Measurements from ENCODE around the gene PALM.
"Not testable (repeated sequence)": the region's sequence is repeated elsewhere in the genome, so short reads cannot be mapped to it uniquely, and the experiment has no call there.

Gene PALM

DNA sequence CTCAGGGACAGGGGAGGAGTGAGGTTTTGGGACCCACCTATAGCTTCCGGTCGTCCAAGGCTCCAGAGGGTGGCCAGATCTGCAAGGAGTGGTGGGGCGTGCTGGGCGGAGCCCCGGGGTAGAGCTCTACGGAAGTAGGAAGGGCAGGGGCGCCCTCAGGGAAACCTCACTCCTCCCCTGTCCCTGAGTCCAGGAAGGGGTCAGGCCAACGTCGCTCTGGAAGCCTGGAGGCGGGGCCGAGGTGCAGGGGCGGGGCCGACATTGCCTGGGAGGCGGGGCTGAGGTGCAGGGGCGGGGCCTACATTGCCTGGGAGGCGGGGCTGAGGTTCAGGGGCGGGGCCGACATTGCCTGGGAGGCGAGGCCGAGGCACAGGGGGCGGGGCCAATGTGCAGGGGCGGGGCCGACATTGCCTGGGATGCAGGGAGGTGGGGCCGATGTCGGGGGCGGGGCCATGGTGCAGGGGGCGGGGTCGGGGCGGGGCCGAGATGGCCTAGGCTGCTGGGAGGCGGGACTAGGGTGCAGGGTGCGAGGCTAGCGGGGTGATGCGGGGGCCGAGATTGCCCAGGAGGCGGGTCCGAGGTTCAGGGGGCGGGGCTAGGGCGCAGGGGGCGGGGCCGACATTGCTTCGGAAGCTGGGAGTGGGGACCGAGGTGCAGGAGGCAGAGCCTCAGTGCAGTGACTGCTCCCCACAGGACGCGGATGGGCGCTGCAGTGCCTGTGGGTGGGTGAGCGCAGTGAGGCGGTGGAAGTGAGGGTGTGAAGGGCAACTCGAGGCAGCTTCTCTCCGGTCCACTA, 4.9 kb upstream of the PALM start:
- DNase-seq (ENCODE audit: low read depth in 3 of 3, low spot score in 1 of 3): peak in 1 of 3 donors; percentile 54

DNA sequence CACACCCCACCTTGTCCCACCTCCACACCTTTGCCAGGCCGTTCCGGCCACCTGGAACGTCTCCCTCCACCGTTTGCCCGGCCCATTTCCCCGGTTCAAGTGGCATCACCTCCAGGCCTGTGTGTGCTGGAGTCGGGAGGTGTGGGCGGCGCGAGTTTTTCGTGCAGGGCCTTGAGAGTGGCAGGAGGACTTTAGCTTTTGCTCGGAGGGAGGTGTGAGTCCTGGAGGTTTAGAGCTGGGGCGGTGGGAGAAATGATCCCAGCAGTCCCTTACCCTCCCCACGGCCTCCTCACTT, 4.3 kb upstream of the PALM start:
- DNase-seq (ENCODE audit: low read depth in 3 of 3, low spot score in 1 of 3): no peak

DNA sequence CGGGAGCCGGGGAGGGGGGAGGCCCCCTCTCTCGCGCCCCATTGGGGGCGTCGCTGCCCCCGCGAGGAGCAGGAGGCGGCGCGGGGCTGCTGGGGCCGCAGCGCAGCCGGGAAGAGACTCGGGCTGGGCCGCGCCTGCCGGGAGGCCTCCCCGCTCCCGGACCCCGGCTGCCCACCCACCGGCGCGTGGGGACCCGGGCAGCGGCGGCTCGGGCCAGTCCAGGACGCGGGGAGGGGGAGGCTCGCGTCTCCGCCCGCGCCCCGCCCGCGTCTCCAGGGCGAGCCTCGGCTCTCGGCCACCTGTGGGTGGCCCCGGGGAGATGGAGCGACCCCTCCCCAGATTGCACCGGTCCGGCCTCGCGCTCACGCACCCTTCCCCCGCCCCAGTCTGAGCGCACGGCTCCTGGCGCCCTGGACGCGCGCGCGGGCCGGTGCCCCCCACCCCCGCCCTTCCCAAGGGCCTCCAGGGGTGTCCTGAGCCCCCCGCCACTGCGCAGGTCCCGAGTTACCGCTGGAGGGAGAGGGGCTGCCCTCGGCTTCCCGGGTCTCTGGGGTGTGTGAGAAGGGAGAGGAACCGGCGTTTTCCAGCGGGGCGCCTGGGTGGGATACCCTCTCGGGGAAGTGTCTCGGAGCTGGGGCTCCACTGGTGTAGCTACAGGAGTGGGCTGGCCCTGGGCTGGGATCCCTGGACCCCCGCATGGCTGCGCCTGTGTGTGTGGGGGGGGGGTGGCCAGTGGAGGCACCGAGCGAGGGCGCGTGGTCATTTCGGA, 645 bp downstream of the PALM start:
- no peak for DNase-seq (ENCODE audit: low read depth in 3 of 3, low spot score in 1 of 3)

DNA sequence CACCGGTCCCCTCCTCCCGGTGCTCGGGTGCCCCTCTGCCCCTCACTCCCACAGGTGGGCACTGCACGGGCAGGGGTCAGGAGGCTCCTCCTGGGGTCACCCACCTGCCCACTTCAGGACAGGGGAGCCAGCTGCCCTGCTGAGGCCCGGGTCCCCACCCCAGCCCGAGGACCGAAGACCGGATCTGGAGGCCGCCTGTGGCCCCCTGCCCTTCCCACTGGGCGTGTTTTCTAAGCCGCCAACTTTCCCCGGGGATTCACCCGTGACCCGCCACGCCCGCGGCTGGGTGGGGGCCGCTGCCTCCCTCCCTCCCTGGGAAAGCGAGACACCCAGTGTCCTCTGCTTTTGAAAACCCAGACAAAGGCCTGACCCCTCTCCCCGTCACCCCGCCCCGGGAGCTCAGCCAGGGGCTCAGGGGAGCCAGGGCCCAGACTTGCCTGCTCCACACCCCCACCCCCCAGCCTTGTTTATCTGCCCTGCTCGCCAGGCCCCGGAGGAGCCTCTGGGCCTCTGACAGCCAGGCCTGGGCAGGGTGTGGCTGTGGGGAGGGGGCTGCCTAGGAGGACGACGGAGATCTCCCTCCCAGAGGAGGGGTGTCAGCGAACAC, 1.3 kb downstream of the PALM start:
- no peak for DNase-seq (ENCODE audit: low read depth in 3 of 3, low spot score in 1 of 3)

DNA sequence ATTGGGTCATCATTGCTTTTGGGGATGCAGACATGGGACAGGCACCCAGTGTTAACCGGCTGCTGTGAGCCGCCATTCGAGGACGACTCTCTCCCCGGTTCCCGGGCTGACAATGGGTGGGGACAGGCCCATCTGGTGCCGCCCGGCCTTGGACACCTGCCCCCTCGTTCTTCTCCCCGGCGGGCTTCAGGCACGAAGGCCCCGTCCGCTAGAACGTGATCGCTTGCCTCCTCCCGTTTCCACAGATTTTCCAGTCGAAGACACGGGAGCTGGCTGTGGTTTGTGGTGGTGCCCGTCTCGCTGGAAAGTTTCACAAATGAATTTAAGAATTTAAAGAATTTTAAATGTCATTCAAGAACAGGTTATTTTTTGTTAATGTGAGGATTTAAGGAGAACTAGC, 2.0 kb downstream of the PALM start:
- no peak for DNase-seq (ENCODE audit: low read depth in 3 of 3, low spot score in 1 of 3)

DNA sequence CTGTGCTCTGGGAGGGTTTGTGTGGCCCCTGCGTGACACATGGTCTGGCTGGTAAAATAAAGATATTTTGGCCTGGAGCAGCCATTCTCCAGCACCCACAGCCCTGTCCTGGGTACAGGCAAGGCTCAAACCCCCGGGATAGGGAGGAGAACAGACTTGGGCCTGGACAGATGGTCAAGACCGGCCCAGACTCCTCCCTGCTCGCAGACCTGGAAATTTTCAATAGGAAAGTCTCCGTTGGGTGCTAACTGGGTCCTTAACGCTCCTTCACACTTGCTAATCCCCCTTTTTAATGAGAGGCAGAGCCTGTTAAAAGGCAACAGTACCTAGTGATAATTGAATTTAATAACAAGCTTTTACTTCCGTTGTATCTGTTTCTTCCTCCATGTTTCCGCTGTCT, 2.5 kb downstream of the PALM start:
- no peak for DNase-seq (ENCODE audit: low read depth in 3 of 3, low spot score in 1 of 3)

DNA sequence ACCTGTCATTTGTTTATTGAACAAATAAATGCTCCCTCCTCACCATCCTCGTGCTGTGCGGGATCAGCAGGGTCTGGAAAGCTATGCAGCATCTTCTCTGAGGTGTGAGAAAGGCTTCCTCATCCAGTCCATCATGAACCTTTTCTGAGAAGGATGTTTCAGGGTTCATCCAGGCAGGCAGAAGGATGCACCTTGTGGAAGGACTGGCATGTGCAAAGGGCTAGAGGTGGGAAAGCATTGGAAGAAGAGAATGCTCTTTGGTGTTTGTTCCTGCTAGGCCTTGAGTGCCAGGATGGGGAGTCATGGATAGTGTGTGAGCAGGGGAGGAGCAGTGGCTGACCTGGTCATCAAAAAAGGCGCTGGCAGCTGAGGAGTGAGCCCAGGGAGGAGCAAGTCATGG, 6.6 kb downstream of the PALM start:
- DNase-seq (ENCODE audit: low read depth in 3 of 3, low spot score in 1 of 3): no peak

DNA sequence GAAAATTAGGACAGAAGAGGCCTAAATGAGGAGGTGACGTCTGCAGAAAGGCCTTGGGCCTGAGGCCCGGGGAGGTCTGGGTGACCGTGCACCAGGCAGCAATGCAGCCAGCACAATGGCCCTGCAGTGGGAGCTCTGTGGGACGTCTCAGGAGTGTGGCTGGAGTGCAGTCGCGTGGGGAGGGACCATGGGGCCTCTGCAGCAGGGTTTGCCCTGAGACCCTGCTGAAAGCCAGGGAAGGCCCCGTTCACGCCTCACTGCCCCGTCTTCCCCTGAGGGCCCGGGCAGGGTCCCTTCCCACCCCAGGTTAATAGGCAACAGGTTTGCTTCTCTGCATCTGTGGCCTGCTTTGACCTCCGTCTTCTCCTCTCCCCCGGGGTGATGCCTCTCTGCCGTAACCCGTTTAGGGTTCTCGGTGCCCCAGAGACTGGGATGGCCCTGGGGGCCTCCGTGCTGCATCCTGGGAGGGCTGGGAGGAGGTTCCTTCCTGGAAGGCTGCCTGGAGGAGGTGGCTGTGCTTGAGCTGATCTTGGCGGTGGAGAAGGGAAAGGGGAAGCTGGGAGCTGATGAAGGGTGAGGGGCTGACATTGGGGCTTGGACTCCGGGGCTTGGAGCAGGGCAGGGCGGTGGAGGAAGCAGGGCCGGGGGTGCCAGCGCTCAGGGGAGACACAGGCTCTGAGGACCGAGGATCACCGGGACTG, 9.7 kb downstream of the PALM start:
- no peak for DNase-seq (ENCODE audit: low read depth in 3 of 3, low spot score in 1 of 3)

DNA sequence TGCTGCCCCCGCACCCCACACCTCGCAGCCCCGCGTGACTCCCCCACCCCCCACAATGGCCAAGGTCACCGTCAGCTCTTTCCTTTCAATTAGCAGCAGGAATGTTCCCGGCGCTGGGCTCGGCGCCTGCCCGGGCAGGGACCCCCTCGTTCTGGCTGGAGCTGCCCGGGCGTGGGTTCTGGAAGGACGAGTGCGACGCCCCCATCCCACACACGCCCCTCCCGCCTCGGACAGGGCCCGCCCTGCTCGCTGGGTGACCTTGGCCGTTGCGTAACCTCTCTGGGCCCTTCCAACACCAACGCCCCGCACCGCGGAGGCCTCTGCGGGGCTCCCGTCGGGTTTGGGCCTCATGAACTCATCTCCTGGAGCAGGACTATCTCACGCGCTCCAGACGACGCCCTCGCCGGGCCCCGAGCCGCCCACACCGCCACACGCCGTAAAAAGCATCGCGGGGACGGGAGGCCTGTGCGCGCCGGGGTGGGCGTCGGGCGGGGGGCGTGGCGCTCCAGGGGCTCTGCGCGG, 10.3 kb downstream of the PALM start:
- no peak for DNase-seq (ENCODE audit: low read depth in 3 of 3, low spot score in 1 of 3)

DNA sequence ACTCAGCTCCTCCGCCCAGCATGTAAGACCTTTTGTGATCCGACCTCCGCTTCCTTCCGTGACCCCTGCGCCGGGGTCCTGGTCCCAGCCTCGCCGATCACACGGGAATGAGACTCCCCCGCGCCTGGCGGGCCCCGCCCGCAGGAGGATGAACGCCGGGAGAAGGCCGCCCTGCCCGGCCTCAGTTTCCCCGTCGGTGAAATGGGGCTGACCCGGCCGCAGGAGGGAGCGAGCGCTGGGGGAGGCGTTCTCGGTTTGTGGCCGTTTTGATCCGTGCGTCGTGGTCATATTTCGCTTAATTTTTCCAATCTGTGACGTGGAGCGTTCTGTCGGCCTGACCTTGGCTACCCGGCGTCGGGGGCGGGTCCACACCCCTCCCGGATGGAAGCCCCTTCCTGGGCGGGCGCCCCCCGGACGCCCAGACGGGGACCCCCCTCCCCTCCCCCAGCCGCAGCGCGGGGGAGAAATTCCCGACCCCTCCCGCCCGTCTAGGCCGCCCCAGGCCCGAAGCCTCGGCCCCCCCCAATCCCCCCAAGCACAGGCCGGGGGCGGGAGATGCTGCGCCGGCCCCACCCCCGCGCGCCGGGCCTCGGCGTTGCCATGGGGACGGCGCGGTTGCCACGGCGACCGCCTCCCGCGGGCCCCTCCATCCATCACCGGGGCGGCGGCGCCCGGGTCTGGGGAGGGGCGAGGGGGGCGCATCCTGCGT, 11.1 kb downstream of the PALM start:
- DNase-seq (ENCODE audit: low read depth in 3 of 3, low spot score in 1 of 3): no peak

DNA sequence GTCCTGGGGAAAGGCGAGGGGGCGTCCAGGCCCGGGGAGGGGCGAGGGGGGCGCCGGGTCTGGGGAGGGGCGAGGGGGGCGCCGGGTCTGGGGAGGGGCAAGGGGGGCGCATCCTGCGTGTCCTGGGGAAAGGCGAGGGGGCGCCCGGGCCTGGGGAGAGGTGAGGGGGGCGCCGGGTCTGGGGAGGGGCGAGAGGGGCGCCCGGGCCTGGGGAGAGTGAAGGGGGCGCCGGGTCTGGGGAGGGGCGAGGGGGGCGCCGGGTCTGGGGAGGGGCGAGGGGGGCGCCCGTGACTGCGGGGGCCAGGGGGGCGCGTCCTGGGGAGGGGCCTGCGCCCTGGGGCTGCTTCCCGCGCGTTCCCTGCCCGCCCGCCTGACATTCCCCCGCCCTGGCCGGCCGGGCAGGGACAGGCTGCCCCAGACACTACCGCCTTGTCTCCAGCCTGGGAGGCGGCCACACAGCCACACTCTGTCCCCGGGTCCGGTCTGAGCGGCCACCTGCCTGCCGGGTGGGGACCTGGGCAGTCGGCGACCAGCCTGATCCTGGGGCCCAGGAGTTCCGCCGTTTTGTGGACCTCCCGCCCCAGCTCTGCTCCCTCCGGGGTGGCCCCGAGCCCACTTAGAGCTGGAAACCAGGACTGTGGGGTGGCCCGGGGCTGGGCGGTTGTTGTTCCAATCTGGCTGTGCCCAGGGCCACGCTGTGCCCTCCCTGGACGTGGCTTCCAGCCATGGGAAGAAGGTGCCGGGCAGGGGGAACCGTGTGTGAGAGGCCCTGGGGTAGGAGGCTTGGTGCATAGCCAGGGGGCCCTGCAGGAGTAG, 11.8 kb downstream of the PALM start:
- no peak for DNase-seq (ENCODE audit: low read depth in 3 of 3, low spot score in 1 of 3)

DNA sequence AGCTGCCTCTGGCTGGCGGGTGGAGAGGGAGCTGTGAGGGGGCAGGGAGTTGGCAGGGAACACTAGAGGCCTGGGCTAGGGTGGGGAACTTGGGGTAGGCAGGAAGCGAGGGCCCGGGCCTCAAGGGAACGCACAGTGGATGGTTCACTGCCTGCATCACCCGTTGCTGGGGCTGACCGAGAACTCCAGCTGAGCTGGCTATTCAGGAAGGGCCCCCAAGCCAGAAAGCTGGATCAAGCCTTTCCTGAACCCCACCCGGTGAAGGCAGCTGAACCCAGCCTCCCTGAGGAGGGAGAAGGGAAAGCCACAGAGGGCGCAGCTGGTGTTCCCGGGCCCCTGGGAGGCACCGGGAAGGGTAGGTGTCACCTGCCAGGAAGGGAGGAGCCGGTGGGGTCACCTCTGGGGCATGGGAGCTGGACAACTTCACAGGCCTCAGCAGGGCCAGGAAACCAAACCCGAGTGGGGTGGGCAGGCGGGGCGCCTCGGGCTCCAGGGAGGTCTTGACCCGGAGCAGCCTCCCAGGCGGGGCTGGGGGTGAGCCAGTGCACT, 13.9 kb downstream of the PALM start:
- DNase-seq (ENCODE audit: low read depth in 3 of 3, low spot score in 1 of 3): no peak

DNA sequence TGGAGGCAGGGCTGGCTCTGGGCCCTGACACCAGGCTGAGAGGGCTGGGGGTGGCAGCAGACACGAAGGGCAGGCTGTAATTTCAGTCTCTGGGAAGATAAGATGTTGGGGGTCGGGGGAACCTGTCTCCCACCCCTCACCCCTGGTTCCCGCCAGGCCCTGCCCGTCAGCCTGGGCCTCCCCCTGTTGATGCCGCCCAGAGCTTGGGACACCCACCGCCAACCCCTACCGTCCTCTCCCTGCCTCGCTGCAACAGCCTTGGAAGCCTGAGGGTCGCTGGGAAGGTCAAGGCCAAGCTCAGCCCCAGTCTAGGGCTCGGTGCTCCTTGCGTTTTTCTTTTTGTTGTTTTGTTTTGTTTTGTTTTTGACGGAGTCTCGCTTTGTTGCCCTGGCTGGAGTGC, 14.5 kb downstream of the PALM start:
- no peak for DNase-seq (ENCODE audit: low read depth in 3 of 3, low spot score in 1 of 3)

DNA sequence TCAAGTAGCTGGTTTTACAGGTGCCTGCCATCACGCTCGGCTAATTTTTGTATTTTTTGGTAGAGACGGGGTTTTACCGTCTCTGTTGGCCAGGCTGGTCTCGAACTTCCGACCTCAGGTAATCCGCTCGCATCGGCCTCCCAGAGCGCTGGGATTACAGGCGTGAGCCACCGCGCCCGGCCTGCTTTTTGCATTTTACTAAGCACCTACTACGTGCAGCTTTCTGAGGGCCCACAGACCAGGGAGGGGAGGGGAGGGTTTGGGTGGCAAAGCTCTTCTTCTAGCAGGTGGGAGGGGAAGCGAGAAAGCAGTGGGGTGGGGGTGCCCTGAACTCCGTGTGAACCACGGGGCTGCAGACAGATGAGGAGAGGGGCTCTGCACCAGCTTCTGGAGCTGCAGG, 15.0 kb downstream of the PALM start:
- DNase-seq (ENCODE audit: low read depth in 3 of 3, low spot score in 1 of 3): no peak

DNA sequence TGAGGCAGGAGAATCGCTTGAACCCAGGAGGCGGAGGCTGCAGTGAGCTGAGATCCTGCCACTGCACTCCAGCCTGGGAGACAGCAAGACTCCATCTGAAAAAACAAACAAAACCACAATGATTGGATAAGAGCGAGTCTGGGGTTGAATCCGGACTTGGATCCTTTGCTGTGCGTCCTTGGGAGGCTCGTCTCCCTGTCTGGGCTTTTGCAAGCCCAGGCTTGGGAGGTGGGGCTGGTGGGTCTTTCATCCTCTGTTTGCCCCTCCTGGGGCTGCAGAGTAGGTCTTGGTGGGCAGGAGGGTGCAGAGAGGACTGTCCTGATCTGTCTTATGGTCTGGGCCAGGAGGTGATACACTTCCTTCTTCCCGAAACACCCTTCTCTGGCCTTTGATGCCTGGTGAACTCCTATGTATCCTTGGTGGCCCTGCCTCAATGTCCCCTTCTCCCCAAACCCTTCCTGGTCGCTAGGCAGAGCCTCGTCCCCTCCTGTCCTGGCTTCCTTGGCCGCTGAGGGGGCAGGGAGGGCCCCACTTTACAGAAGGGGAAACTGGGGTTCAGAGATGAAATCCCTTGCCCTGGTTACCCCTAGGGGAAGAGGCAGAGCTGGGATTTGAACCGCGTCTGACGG, 16.8 kb downstream of the PALM start:
- DNase-seq (ENCODE audit: low read depth in 3 of 3, low spot score in 1 of 3): no peak

DNA sequence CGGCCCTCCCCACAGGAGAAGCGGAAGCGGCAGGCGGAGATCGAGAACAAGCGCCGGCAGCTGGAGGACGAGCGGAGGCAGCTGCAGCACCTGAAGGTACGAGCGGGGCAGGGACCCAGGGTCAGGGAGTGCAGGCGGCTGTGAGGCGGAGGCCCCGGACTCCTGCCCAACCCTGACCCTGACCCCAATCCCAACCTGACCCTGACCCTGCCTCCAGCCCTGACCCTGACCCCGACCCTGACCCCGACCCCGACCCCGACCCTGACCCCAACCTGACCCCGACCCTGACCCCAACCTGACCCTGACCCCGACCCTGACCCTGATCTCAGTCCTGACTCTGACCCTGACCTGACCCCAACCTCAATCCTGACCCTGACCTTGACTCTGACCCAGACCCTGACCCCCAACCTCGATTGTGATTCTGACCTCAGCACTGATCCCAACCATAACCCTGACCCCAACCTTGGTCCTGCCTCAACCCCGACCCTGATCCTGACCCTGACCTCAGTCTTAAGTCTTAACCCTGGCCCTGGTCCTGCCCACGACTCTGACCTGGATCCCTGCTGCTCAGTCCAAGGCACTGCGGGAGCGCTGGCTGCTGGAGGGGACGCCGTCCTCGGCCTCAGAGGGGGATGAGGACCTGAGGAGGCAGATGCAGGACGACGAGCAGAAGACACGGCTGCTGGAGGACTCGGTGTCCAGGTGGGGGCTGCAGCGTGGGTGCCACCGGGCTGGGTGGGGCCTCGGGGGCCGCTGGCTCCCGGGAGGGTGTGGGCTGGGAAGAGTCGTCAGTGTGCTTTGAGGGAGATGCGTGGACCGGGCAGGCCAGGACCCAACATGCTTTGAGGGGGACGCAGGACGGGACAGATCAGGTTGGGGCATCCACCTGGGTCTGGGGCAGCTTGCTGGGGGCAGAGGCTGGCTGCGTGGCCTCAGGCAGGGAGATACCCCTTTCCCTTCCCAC, 18.5 kb downstream of the PALM start:
- DNase-seq (ENCODE audit: low read depth in 3 of 3, low spot score in 1 of 3): no peak

DNA sequence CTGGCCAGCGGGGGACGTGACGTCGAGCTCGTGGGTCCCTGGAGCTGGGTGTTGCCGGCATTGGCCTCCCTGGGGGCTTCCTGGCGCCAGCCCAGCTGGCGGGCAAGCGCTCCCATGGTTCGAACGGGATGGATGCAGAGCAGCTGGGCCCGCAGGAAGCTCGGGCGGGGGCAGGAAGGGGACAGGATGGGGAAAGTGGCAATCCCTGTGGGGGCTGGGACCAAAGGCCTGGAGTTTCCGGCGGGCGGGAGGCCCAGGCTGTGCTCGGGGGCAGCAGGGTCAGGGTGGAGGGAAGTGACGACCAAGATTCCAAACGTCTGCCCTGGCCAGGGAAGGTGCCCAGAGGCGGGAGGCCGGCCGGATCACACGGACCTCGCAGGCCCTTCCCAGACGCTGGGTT, 19.3 kb downstream of the PALM start:
- DNase-seq (ENCODE audit: low read depth in 3 of 3, low spot score in 1 of 3): no peak

DNA sequence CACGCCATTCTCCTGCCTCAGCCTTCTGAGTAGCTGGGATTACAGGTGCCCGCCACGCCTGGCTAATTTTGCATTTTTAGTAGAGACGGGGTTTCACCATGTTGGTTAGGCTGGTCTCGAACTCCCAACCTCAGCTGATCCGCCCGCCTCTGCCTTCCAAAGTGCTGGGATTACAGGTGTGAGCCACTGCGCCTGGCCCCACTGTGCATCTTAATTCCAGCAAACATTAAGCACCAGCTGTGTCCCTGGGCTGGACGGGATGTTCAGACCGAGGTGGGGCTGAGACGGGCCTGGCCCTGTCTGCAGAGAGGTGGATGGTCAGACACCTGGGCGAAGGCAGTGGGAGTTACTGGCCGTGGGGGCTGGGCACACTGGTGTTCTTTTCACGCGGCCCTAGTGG, 20.8 kb downstream of the PALM start:
- not testable (repeated sequence) for DNase-seq (ENCODE audit: low read depth in 3 of 3, low spot score in 1 of 3)
